DND-41 (cell line): ENCODE measurements around the gene FOLR3.
"Not testable (repeated sequence)": the region's sequence is repeated elsewhere in the genome, so short reads cannot be mapped to it uniquely, and the experiment has no call there.

Experiments
- ATAC-seq: fragments of 200-7000 bp; cut with Tn5 transposase; 3 replicates; pipeline ENCODE4 v1.9.1; 2021; ENCODE audit warnings: low read depth; ENCODE audit not compliant: insufficient read depth
- DNase-seq: peaks from one replicate; pipeline ENCODE4 v3.0.0-alpha.2; 2020
- H2AFZ ChIP-seq: 2 replicates; pipeline ENCODE4 v1.6.0; 2012; ENCODE audit warnings: low read depth, low read length
- H3K27ac ChIP-seq: 2 replicates; pipeline ENCODE4 v1.5.1; 2012; ENCODE audit warnings: low read length, inconsistent platforms
- H3K27me3 ChIP-seq: fragments of 200-600 bp; sonication (generic); 2 replicates; pipeline ENCODE4 v1.6.0; 2012; ENCODE audit warnings: low read length, mild to moderate bottlenecking, inconsistent platforms; ENCODE audit not compliant: insufficient read depth, poor library complexity
- H3K36me3 ChIP-seq: 2 replicates; pipeline ENCODE4 v1.5.1; 2012; ENCODE audit warnings: low read length, inconsistent platforms; ENCODE audit not compliant: insufficient read depth
- H3K4me1 ChIP-seq: 2 replicates; pipeline ENCODE4 v1.5.1; 2012; ENCODE audit warnings: mild to moderate bottlenecking, low read length; ENCODE audit not compliant: insufficient read depth
- H3K4me2 ChIP-seq: 2 replicates; pipeline ENCODE4 v1.6.0; 2012; ENCODE audit warnings: mild to moderate bottlenecking, moderate library complexity, low read length, inconsistent platforms; ENCODE audit not compliant: insufficient read depth
- H3K4me3 ChIP-seq, 2 experiments: fragments of 200-600 bp in 1 of 2; shearing (Covaris generic) in 1 of 2; 2 replicates each; pipeline ENCODE4 v1.5.1; 2012 to 2016; ENCODE audit warnings: inconsistent platforms in 2 of 2, low read length in 2 of 2, mild to moderate bottlenecking in 2 of 2, low read depth in 1 of 2, moderate library complexity in 1 of 2
- H3K79me2 ChIP-seq: 2 replicates; pipeline ENCODE4 v1.6.0; 2012; ENCODE audit warnings: low read length, inconsistent platforms; ENCODE audit not compliant: insufficient read depth
- H3K9ac ChIP-seq: 2 replicates; pipeline ENCODE4 v1.6.0; 2012; ENCODE audit warnings: low read depth, mild to moderate bottlenecking, inconsistent platforms, low read length, moderate library complexity
- H3K9me3 ChIP-seq: 2 replicates; pipeline ENCODE4 v1.5.1; 2012; ENCODE audit warnings: low read length, moderate library complexity, mild to moderate bottlenecking, inconsistent platforms; ENCODE audit not compliant: insufficient read depth, severe bottlenecking
- H4K20me1 ChIP-seq: 2 replicates; pipeline ENCODE4 v1.6.0; 2012; ENCODE audit warnings: low read length; ENCODE audit not compliant: insufficient read depth
- CTCF ChIP-seq: IDR thresholded peaks from 2 replicates; pipeline ENCODE4 v1.5.1; 2012; ENCODE audit warnings: borderline replicate concordance, low read length, moderate library complexity, mild to moderate bottlenecking; ENCODE audit not compliant: poor library complexity, severe bottlenecking; ENCODE audit errors: extremely low read depth
- EZH2 ChIP-seq: IDR thresholded peaks from 3 replicates; pipeline ENCODE4 v1.6.1; 2012; ENCODE audit warnings: borderline replicate concordance, low read depth, mild to moderate bottlenecking, moderate library complexity, low read length, inconsistent platforms; ENCODE audit not compliant: severe bottlenecking

Gene FOLR3

GRCh38 chr11:72155751-72156150 lies 20.2 kb downstream of the FOLR3 start:
- DNase-seq (no peak), ATAC-seq (no peak)
- no peaks in the 10 kb centered on the region for H4K20me1 ChIP-seq
- no peak overlapping the region for H3K4me2 ChIP-seq
- no peaks in the 10 kb centered on the region for H3K79me2 ChIP-seq
- no peaks in the 10 kb centered on the region for H3K9me3 ChIP-seq
- no peak for TF ChIP-seq CTCF
- no peak for TF ChIP-seq EZH2
- no peak overlapping the region for H2AFZ ChIP-seq
- no peaks in the 10 kb centered on the region for H3K4me1 ChIP-seq
- H3K27ac ChIP-seq, result no peak overlapping the region
- no peak overlapping the region for H3K4me3 ChIP-seq
- no peak overlapping the region for H3K9ac ChIP-seq
- peaks cover 9% of the 10 kb centered on the region for H3K27me3 ChIP-seq
- no peaks in the 10 kb centered on the region for H3K36me3 ChIP-seq

GRCh38 chr11:72157131-72157530 lies 21.6 kb downstream of the FOLR3 start:
- H3K4me3 ChIP-seq, result no peak overlapping the region
- ATAC-seq, result no peak

GRCh38 chr11:72160319-72160718 lies 24.8 kb downstream of the FOLR3 start:
- Histone ChIP-seq H3K9me3 (no peaks in the 10 kb centered on the region), H3K79me2 (no peaks in the 10 kb centered on the region), H3K4me2 (no peak overlapping the region), H3K9ac (no peak overlapping the region), H3K27me3 (peaks cover 9% of the 10 kb centered on the region), H3K36me3 (no peaks in the 10 kb centered on the region), H2AFZ (no peak overlapping the region), H4K20me1 (no peaks in the 10 kb centered on the region), H3K27ac (no peak overlapping the region), H3K4me1 (no peaks in the 10 kb centered on the region), H3K4me3 (no peak overlapping the region)
- no peak for DNase-seq
- no peak for TF ChIP-seq CTCF
- TF ChIP-seq EZH2, result no peak
- ATAC-seq, result no peak

More at GRCh38 chr11:72157131-72157530, 21.6 kb downstream of the FOLR3 start:
- H3K79me2 ChIP-seq, result no peaks in the 10 kb centered on the region
- H2AFZ ChIP-seq, result no peak overlapping the region
- peaks cover 9% of the 10 kb centered on the region for H3K27me3 ChIP-seq
- no peak overlapping the region for H3K27ac ChIP-seq
- no peaks in the 10 kb centered on the region for H3K9me3 ChIP-seq
- no peaks in the 10 kb centered on the region for H4K20me1 ChIP-seq
- H3K36me3 ChIP-seq, result no peaks in the 10 kb centered on the region
- H3K9ac ChIP-seq, result no peak overlapping the region
- no peak overlapping the region for H3K4me2 ChIP-seq
- no peaks in the 10 kb centered on the region for H3K4me1 ChIP-seq
- DNase-seq, result no peak
- TF ChIP-seq CTCF (no peak), EZH2 (no peak)

- no peaks in the 10 kb centered on the region for H4K20me1 ChIP-seq
- no peaks in the 10 kb centered on the region for H3K36me3 ChIP-seq
- no peak overlapping the region for H3K27ac ChIP-seq
- H3K79me2 ChIP-seq, result no peaks in the 10 kb centered on the region
- no peak overlapping the region for H3K4me2 ChIP-seq
- no peak for ATAC-seq
- no peak for DNase-seq
- no peaks in the 10 kb centered on the region for H3K9me3 ChIP-seq
- no peak overlapping the region for H2AFZ ChIP-seq
- no peak overlapping the region for H3K9ac ChIP-seq
- no peak for TF ChIP-seq EZH2
- TF ChIP-seq CTCF, result no peak
- H3K4me3 ChIP-seq, result no peak overlapping the region
- no peaks in the 10 kb centered on the region for H3K4me1 ChIP-seq
- H3K27me3 ChIP-seq, result peaks cover 9% of the 10 kb centered on the region
These were observed 27.5 kb downstream of the FOLR3 start for GRCh38 chr11:72162891-72163492.

GRCh38 chr11:72164187-72164586 lies 28.7 kb downstream of the FOLR3 start:
- H3K9ac ChIP-seq, H3K36me3 ChIP-seq, H3K4me3 ChIP-seq, H4K20me1 ChIP-seq, H3K4me1 ChIP-seq, DNase-seq, ATAC-seq, H3K27me3 ChIP-seq, H3K27ac ChIP-seq, H2AFZ ChIP-seq, H3K79me2 ChIP-seq, H3K4me2 ChIP-seq, H3K9me3 ChIP-seq: not testable (repeated sequence)
